Thymus (tissue), 11 donors: ENCODE data around the gene PRPF40B. TPM values are rescaled to one million over a fixed set of nuclear protein-coding genes. Genes with fewer than 3 reads are reported as not detected.

Source experiments
- DNase-seq, 9 donors: peaks; one replicate each; pipeline ENCODE4 v3.0.0-alpha.2; 2013; ENCODE audit warnings: low spot score in 9 of 9, low read depth in 6 of 9, missing footprints in 1 of 9
- H3K27ac ChIP-seq, 2 donors: one replicate each; pipeline ENCODE4 v1.5.1; 2013; ENCODE audit warnings: control low read depth in 1 of 2, low read depth in 1 of 2, low read length in 1 of 2, mild to moderate bottlenecking in 1 of 2, moderate library complexity in 1 of 2
- H3K27me3 ChIP-seq, 2 donors: one replicate each; pipeline ENCODE4 v1.5.1; 2013; ENCODE audit warnings: low read length in 1 of 2; ENCODE audit not compliant: control insufficient read depth in 2 of 2, insufficient read depth in 1 of 2
- H3K36me3 ChIP-seq, 2 donors: one replicate each; pipeline ENCODE4 v1.5.1; 2013; ENCODE audit warnings: low read length in 1 of 2, mild to moderate bottlenecking in 1 of 2, moderate library complexity in 1 of 2; ENCODE audit not compliant: control insufficient read depth in 2 of 2, insufficient read depth in 2 of 2
- H3K4me1 ChIP-seq, 2 donors: one replicate each; pipeline ENCODE4 v1.5.1; 2013; ENCODE audit warnings: low read length in 2 of 2; ENCODE audit not compliant: control insufficient read depth in 2 of 2, insufficient read depth in 2 of 2
- H3K4me3 ChIP-seq, 2 donors: one replicate each; pipeline ENCODE4 v1.5.1; 2013; ENCODE audit warnings: low read length in 2 of 2, control low read depth in 1 of 2, mild to moderate bottlenecking in 1 of 2
- H3K9me3 ChIP-seq, 2 donors: one replicate each; pipeline ENCODE4 v1.5.1; 2013; ENCODE audit warnings: low read length in 1 of 2, mild to moderate bottlenecking in 1 of 2; ENCODE audit not compliant: control insufficient read depth in 2 of 2, insufficient read depth in 1 of 2
- WGBS: extraction: QIAGEN DNeasy Blood & Tissue Kit; methylation state at CpG from one replicate; pipeline ENCODE4 v1.1.7; 2013; 5-methylcytosine and 5-hydroxymethylcytosine counted together
- polyA plus RNA-seq: library from polyadenylated mRNA; stranded (reverse); fragments of 200-250 nt; gene quantifications from one replicate; pipeline ENCODE4 v1.2.3, GENCODE V29; 2013
- total RNA-seq: library from RNA; stranded (reverse); fragments of 120-200 nt; gene quantifications from one replicate; pipeline ENCODE4 v1.2.4, GENCODE V29; 2013
- donor health status: healthy.

Gene PRPF40B
- total and polyA plus RNA-seq, 2 donors, result 4.9 to 16.6 TPM

GRCh38 chr12:49632401-49632800, 9.0 kb downstream of the PRPF40B start:
- H3K27me3 ChIP-seq, result peaks cover 0 to under 1% of the 10 kb centered on the region in 2 donors
- peaks cover 0 to 9% of the 10 kb centered on the region in 2 donors for H3K4me1 ChIP-seq
- no peak overlapping the region for H3K4me3 ChIP-seq
- no peak overlapping the region for H3K27ac ChIP-seq
- no peak for DNase-seq
- WGBS, result 96% methylated on average over 9 of the region's 9 CpGs
- no peaks in the 10 kb centered on the region for H3K36me3 ChIP-seq
- no peaks in the 10 kb centered on the region for H3K9me3 ChIP-seq

DNA sequence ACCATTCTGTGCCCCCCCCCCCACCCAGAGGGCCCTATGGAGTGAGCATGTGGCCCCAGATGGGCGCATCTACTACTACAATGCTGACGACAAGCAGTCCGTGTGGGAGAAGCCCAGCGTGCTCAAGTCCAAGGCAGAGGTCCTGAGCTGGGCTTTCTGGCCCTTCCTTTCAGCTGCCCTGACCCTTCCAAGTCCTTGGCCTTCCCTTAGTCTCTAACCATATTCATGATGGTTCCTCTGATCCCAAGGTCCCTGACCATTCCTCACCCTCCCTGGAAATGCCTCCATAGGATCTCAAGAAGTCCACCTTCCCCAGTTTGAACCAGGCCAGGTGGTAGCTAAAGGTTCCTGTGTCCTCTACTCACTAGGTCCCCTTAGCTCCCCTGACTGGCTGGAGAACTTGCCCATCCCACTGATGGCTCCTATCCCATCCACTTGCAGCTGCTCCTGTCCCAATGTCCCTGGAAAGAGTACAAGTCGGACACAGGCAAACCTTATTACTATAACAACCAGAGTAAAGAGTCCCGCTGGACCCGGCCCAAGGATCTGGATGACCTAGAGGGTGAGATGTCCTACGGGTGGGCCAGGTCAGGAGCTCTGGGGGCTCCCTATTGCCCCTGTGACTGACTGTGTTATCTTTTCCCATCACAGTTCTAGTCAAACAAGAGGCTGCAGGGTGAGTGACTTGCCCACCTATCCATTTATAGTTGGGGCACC, 9.8 kb downstream of the PRPF40B start:
- Histone ChIP-seq H3K4me3 (no peak overlapping the region), H3K27me3 (no peaks in the 10 kb centered on the region), H3K9me3 (no peaks in the 10 kb centered on the region), H3K27ac (no peak overlapping the region), H3K4me1 (peaks cover 0 to 10% of the 10 kb centered on the region in 2 donors), H3K36me3 (no peaks in the 10 kb centered on the region)
- DNase-seq, result no peak
- WGBS, result 98% methylated on average over 8 of the region's 8 CpGs

DNA sequence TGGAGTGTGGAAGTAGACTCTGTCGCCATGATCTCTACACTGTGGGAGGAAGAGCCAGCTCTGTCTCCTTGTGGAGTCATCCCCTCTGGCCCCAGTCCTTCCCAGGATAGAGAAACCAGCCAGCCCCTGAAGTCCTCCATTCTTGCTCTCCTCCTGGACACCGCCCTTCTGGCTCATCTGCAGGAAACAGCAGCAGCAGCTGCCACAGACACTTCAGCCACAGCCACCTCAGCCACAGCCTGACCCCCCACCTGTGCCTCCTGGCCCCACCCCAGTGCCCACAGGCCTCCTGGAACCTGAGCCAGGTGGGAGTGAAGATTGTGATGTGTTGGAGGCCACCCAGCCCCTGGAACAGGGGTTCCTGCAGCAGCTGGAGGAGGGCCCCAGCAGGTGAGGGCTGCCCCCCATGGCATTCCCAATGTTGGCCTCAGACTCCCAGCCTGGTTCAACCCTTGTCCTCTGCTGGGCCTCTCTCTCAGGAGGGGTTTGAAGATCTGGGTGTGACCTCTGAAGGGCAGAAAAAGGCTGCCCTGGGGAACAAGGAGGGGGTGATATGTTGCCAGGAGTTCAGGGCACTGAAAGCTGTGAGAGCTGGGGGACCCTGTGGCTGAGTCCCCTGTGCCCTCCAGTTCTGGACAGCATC, 10.5 kb downstream of the PRPF40B start:
- Histone ChIP-seq H3K4me3 (no peak overlapping the region), H3K4me1 (peaks cover 0 to 10% of the 10 kb centered on the region in 2 donors), H3K27ac (no peak overlapping the region), H3K36me3 (no peaks in the 10 kb centered on the region), H3K9me3 (no peaks in the 10 kb centered on the region), H3K27me3 (no peaks in the 10 kb centered on the region)
- 85% methylated on average over 2 of the region's 2 CpGs for WGBS
- no peak for DNase-seq

GRCh38 chr12:49635036-49635435, 11.7 kb downstream of the PRPF40B start:
- no peaks in the 10 kb centered on the region for H3K27me3 ChIP-seq
- H3K4me3 ChIP-seq, result no peak overlapping the region
- DNase-seq, result no peak
- no peaks in the 10 kb centered on the region for H3K9me3 ChIP-seq
- peaks cover 0 to 13% of the 10 kb centered on the region in 2 donors for H3K4me1 ChIP-seq
- 97% methylated on average over 9 of the region's 9 CpGs for WGBS
- no peaks in the 10 kb centered on the region for H3K36me3 ChIP-seq
- no peak overlapping the region for H3K27ac ChIP-seq

DNA sequence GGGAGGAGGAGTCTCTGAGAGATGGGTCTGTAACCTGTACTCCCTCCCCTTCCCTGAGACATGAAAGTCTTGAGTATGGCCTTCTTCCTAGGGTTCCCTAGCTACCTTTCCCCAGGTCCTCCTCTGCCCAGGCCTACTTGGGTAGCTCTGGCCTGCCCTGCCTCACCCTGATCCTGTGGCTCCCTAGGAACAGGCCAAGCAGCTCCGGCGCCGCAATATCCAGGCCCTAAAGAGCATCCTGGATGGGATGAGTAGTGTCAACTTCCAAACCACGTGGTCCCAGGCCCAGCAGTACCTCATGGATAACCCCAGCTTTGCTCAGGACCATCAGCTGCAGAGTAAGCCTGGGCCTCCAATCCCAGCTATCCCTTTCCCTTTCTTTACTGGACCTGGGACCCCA, 12.3 kb downstream of the PRPF40B start:
- H3K36me3 ChIP-seq, result no peaks in the 10 kb centered on the region
- 98% methylated on average over 4 of the region's 4 CpGs for WGBS
- DNase-seq, result no peak
- H3K9me3 ChIP-seq, result no peaks in the 10 kb centered on the region
- peaks cover 0 to 13% of the 10 kb centered on the region in 2 donors for H3K4me1 ChIP-seq
- no peak overlapping the region for H3K4me3 ChIP-seq
- H3K27ac ChIP-seq, result no peak overlapping the region
- H3K27me3 ChIP-seq, result no peaks in the 10 kb centered on the region

DNA sequence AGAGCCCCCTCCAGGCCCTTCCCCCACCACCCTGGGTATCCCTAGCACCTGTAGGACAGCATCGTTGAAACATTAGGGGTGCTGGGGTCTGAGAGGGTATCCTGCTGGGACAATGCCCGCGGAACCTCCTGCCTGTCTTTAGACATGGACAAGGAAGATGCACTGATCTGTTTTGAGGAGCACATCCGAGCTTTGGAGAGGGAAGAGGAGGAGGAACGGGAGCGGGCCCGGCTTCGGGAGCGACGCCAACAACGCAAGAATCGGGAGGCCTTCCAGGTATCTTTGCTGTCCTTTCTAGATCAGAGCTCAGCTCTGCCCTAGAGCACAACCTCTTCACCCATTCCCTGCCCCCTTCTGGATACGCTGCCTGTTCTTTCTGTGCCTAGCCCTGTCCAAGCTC, 13.2 kb downstream of the PRPF40B start:
- Histone ChIP-seq H3K4me3 (no peak overlapping the region), H3K27me3 (no peaks in the 10 kb centered on the region), H3K9me3 (no peaks in the 10 kb centered on the region), H3K27ac (no peak overlapping the region), H3K36me3 (no peaks in the 10 kb centered on the region), H3K4me1 (peaks cover 0 to 13% of the 10 kb centered on the region in 2 donors)
- no peak for DNase-seq
- 94% methylated on average over 13 of the region's 13 CpGs for WGBS

DNA sequence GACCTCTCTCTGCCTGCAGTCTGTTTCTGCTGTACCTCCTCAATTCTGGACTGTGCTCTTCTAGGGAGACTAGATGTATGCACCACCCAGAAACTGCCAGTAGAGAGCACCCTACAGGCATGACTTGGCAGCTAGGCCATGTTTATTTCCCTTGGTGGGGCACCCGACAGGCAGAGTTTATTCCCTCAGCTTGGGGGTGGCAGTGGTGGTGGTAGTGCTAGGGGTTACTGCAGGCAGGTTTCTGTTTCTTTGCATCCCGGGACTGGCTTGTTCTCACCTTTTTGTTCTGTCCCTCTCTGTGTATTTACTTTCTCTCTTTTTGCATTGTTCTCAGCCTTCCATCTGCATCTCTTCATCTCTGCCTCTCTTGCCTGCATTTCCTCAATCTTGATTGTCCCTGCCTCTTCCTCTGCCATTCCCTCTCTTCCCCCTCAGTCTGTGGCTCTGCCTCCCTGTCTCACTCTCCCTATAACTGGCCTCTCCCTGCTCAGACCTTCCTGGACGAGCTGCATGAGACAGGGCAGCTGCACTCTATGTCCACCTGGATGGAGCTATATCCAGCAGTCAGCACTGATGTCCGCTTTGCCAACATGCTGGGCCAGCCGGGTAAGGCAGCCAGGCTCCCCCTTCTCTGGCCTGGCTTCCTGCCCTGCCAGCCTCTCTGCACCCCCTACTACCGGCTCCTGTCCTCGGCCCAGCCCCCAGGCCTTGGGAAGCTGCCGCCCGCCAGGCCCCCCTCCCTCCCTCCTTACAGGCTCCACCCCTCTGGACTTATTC, 13.8 kb downstream of the PRPF40B start:
- no peak overlapping the region for H3K4me3 ChIP-seq
- DNase-seq, result peak; percentile 27 to 84 (median 56)
- peaks cover 0 to 13% of the 10 kb centered on the region in 2 donors for H3K4me1 ChIP-seq
- H3K27me3 ChIP-seq, result no peaks in the 10 kb centered on the region
- H3K36me3 ChIP-seq, result peaks cover 0 to under 1% of the 10 kb centered on the region in 2 donors
- H3K27ac ChIP-seq, result no peak overlapping the region
- WGBS, result 62% methylated on average over 9 of the region's 9 CpGs
- H3K9me3 ChIP-seq, result no peaks in the 10 kb centered on the region

GRCh38 chr12:49641748-49642369, 18.5 kb downstream of the PRPF40B start:
- Histone ChIP-seq H3K36me3 (peaks cover 22 to 39% of the 10 kb centered on the region in 2 donors), H3K4me3 (no peak overlapping the region), H3K27ac (no peak overlapping the region), H3K27me3 (no peaks in the 10 kb centered on the region), H3K9me3 (no peaks in the 10 kb centered on the region), H3K4me1 (peaks cover 8 to 28% of the 10 kb centered on the region in 2 donors)
- no peak for DNase-seq
- WGBS, result 97% methylated on average over 17 of the region's 17 CpGs
